Right lobe of liver (tissue), 4 donors: Measurements from ENCODE around the gene BRD3OS.
A peak's percentile ranks its signal among the peaks of the same experiment; 100 is the strongest.

Source experiments
- POLR2A ChIP-seq: fragments of 450-650 bp; IDR thresholded peaks from one replicate; pipeline ENCODE4 v1.6.1; 2017; ENCODE audit warnings: antibody characterized with exemption, mild to moderate bottlenecking
- TF ChIP-seq, protein P1 (sequence below), 4 donors: fragments of 200-600 bp in 3 of 4; fragments of 450-650 bp in 1 of 4; IDR thresholded peaks; one replicate each; pipeline versions ENCODE4 v1.5.1 to v1.8.0; 2016 to 2022; ENCODE audit warnings: antibody characterized with exemption in 4 of 4, mild to moderate bottlenecking in 2 of 4
- donor health status: DM: no; HTN: no; CAD: no.
- donor health status: DM: no; HTN: no; CAD: no.
- donor health status: DM: no; HTN: yes; CAD: no.

DNA sequence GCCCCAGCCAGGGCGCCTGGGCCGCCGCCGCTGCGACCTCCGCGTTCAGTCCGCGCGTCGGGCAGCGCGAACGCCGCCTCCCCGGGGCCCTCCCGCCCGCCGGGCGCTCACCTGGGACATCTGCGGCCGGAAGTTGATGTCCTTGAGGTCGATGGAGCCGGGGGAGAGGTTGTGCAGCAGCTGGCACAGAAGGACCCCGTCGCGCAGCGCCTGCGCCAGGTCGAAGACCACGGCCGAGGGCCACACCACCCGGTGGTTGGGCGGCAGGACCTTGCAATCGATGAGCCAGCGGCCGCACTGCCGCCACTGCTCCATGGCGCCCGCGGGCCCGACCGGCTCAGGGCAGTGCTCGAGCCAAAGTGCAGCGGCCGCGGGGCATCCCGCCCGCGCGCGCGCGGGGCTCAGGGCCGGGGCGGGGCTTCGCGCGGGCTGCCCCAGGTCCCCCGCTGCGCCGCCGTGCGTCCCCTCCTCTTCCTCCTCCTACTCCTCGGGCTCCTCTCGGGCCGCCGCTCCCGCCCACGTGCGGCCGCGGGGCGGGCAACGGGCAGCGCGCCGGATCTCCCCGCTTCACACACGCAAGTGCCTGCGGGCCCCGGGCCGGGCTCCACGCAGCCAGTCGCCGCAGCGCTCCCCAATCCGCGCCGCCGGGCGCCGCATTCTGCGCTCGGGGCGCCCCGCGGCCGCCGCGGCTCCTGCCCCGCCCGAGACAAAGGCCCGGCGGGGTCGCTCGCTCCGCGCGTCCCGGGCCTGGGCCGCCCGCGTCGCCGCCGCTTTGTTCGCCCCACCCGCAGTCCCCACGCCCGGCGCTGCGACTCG lies 33.1 kb upstream of the BRD3OS start, which contains the start of gene VAV2:
- peak; percentile 79 for TF ChIP-seq POLR2A
- TF ChIP-seq, protein P1, sequence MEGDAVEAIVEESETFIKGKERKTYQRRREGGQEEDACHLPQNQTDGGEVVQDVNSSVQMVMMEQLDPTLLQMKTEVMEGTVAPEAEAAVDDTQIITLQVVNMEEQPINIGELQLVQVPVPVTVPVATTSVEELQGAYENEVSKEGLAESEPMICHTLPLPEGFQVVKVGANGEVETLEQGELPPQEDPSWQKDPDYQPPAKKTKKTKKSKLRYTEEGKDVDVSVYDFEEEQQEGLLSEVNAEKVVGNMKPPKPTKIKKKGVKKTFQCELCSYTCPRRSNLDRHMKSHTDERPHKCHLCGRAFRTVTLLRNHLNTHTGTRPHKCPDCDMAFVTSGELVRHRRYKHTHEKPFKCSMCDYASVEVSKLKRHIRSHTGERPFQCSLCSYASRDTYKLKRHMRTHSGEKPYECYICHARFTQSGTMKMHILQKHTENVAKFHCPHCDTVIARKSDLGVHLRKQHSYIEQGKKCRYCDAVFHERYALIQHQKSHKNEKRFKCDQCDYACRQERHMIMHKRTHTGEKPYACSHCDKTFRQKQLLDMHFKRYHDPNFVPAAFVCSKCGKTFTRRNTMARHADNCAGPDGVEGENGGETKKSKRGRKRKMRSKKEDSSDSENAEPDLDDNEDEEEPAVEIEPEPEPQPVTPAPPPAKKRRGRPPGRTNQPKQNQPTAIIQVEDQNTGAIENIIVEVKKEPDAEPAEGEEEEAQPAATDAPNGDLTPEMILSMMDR (IDR thresholded peaks at IDR 0.05) = no peak
